Stomach smooth muscle (tissue), 2 donors: Measurements from ENCODE around the gene NHLRC2.
"Not testable (repeated sequence)": the region's sequence is repeated elsewhere in the genome, so short reads cannot be mapped to it uniquely, and the experiment has no call there.

Experiments
- H3K27ac ChIP-seq: one replicate; pipeline ENCODE4 v1.7.0; 2013; ENCODE audit warnings: mild to moderate bottlenecking, low read length, inconsistent platforms
- H3K27me3 ChIP-seq, 2 donors: one replicate each; pipeline ENCODE4 v1.7.0; 2013; ENCODE audit warnings: low read length in 2 of 2; ENCODE audit not compliant: insufficient read depth in 2 of 2, control insufficient read depth in 1 of 2
- H3K36me3 ChIP-seq, 2 donors: one replicate each; pipeline ENCODE4 v1.7.0; 2013; ENCODE audit warnings: low read length in 2 of 2; ENCODE audit not compliant: control insufficient read depth in 2 of 2, insufficient read depth in 2 of 2
- H3K4me1 ChIP-seq: one replicate; pipeline ENCODE4 v1.7.0; 2013; ENCODE audit warnings: low read length; ENCODE audit not compliant: control insufficient read depth, insufficient read depth
- H3K4me3 ChIP-seq, 2 donors: one replicate each; pipeline ENCODE4 v1.7.0; 2013; ENCODE audit warnings: low read length in 2 of 2
- H3K9ac ChIP-seq, 2 donors: one replicate each; pipeline ENCODE4 v1.7.0; 2013; ENCODE audit warnings: low read length in 2 of 2, mild to moderate bottlenecking in 1 of 2
- H3K9me3 ChIP-seq, 2 donors: one replicate each; pipeline ENCODE4 v1.7.0; 2013; ENCODE audit warnings: low read length in 2 of 2; ENCODE audit not compliant: control insufficient read depth in 2 of 2
- donor health status: healthy.
- donor health status: Pancreatic carcinoma.

NHLRC2 gene

GRCh38 chr10:113828567-113828966 lies 25.9 kb upstream of the NHLRC2 start:
- H3K27me3 ChIP-seq, H3K9ac ChIP-seq, H3K4me3 ChIP-seq, H3K9me3 ChIP-seq, H3K27ac ChIP-seq, H3K36me3 ChIP-seq, H3K4me1 ChIP-seq: not testable (repeated sequence)

- Histone ChIP-seq H3K27me3 (no peaks in the 10 kb centered on the region), H3K4me1 (no peaks in the 10 kb centered on the region), H3K27ac (no peak overlapping the region), H3K9me3 (no peaks in the 10 kb centered on the region), H3K9ac (no peak overlapping the region), H3K4me3 (no peak overlapping the region), H3K36me3 (peaks cover 8 to 11% of the 10 kb centered on the region in 2 donors)
Measured at GRCh38 chr10:113842171-113842570, 12.3 kb upstream of the NHLRC2 start.

GRCh38 chr10:113843972-113844485 lies 10.4 kb upstream of the NHLRC2 start:
- H3K9me3 ChIP-seq = no peaks in the 10 kb centered on the region
- no peaks in the 10 kb centered on the region for H3K27me3 ChIP-seq
- H3K36me3 ChIP-seq = peaks cover 8 to 11% of the 10 kb centered on the region in 2 donors
- no peak overlapping the region for H3K9ac ChIP-seq
- H3K4me3 ChIP-seq = no peak overlapping the region
- no peak overlapping the region for H3K27ac ChIP-seq
- no peaks in the 10 kb centered on the region for H3K4me1 ChIP-seq

- Histone ChIP-seq H3K36me3 (peaks cover 6 to 10% of the 10 kb centered on the region in 2 donors), H3K4me3 (no peak overlapping the region), H3K27me3 (no peaks in the 10 kb centered on the region), H3K4me1 (no peaks in the 10 kb centered on the region), H3K27ac (no peak overlapping the region), H3K9me3 (no peaks in the 10 kb centered on the region), H3K9ac (no peak overlapping the region)
Measured at GRCh38 chr10:113846036-113846435, 8.4 kb upstream of the NHLRC2 start.

- no peaks in the 10 kb centered on the region for H3K4me1 ChIP-seq
- peaks cover 4 to 6% of the 10 kb centered on the region in 2 donors for H3K36me3 ChIP-seq
- H3K9ac ChIP-seq = no peak overlapping the region
- no peak overlapping the region for H3K27ac ChIP-seq
- H3K27me3 ChIP-seq = no peaks in the 10 kb centered on the region
- H3K9me3 ChIP-seq = no peaks in the 10 kb centered on the region
- no peak overlapping the region for H3K4me3 ChIP-seq
Measured at GRCh38 chr10:113849140-113849803, 5.2 kb upstream of the NHLRC2 start.

- Histone ChIP-seq H3K9me3 (no peaks in the 10 kb centered on the region), H3K27ac (no peak overlapping the region), H3K4me3 (no peak overlapping the region), H3K9ac (no peak overlapping the region), H3K4me1 (no peaks in the 10 kb centered on the region), H3K27me3 (no peaks in the 10 kb centered on the region), H3K36me3 (peaks cover 4 to 6% of the 10 kb centered on the region in 2 donors)
Measured at GRCh38 chr10:113849946-113850345, 4.5 kb upstream of the NHLRC2 start.

GRCh38 chr10:113853578-113854012 lies 866 bp upstream of the NHLRC2 start:
- Histone ChIP-seq H3K36me3 (peaks cover 2% of the 10 kb centered on the region in 2 donors), H3K9me3 (no peaks in the 10 kb centered on the region), H3K4me1 (peaks cover 6% of the 10 kb centered on the region), H3K27ac (peak overlapping the region; percentile 82), H3K9ac (peak overlapping the region; percentile 93 to 97), H3K27me3 (no peaks in the 10 kb centered on the region), H3K4me3 (peak overlapping the region; percentile 89)

- Histone ChIP-seq H3K36me3 (peaks cover 0 to 7% of the 10 kb centered on the region in 2 donors), H3K27me3 (no peaks in the 10 kb centered on the region), H3K9me3 (no peaks in the 10 kb centered on the region), H3K27ac (peak overlapping the region; percentile 82), H3K4me3 (peak overlapping the region; percentile 89), H3K9ac (peak overlapping the region; percentile 93 to 97), H3K4me1 (peaks cover 6% of the 10 kb centered on the region)
Measured at GRCh38 chr10:113854761-113855588, 514 bp downstream of the NHLRC2 start.

GRCh38 chr10:113856563-113856962 lies 2.1 kb downstream of the NHLRC2 start:
- H3K9me3 ChIP-seq = no peaks in the 10 kb centered on the region
- H3K36me3 ChIP-seq = peaks cover 12 to 14% of the 10 kb centered on the region in 2 donors
- no peaks in the 10 kb centered on the region for H3K27me3 ChIP-seq
- H3K27ac ChIP-seq = no peak overlapping the region
- H3K4me3 ChIP-seq = no peak overlapping the region
- peaks cover 6% of the 10 kb centered on the region for H3K4me1 ChIP-seq
- H3K9ac ChIP-seq = no peak overlapping the region

GRCh38 chr10:113857210-113857609 lies 2.7 kb downstream of the NHLRC2 start:
- H3K4me3 ChIP-seq = no peak overlapping the region
- H3K9ac ChIP-seq = no peak overlapping the region
- H3K27me3 ChIP-seq = no peaks in the 10 kb centered on the region
- peaks cover 12 to 14% of the 10 kb centered on the region in 2 donors for H3K36me3 ChIP-seq
- H3K9me3 ChIP-seq = no peaks in the 10 kb centered on the region
- no peak overlapping the region for H3K27ac ChIP-seq
- peaks cover 6% of the 10 kb centered on the region for H3K4me1 ChIP-seq
